Measurements from ENCODE around the gene ASB4.

The ASB4 gene

GRCh38 chr7:95491634-95492314, 6.0 kb downstream of the ASB4 start:
- Histone ChIP-seq H3K4me3 (ENCODE audit: low read length) (no peak overlapping the region), H3K79me2 (ENCODE audit: low read length) (no peaks in the 10 kb centered on the region), H2AFZ (ENCODE audit: low read length) (no peak overlapping the region), H3K9me2 (replicated peaks; ENCODE audit: insufficient read depth, low read length) (no peaks in the 10 kb centered on the region), H3K4me2 (ENCODE audit: low read depth, low read length) (no peak overlapping the region), H3K27ac (ENCODE audit: low read length) (no peak overlapping the region), H3K9ac (ENCODE audit: low read length) (no peak overlapping the region), H3F3A (ENCODE audit: insufficient read depth, low read length) (no peaks in the 10 kb centered on the region), H3K36me3 (replicated peaks; ENCODE audit: insufficient read depth, low read length) (no peaks in the 10 kb centered on the region), H4K20me1 (ENCODE audit: insufficient read depth, low read length) (no peaks in the 10 kb centered on the region), H3K27me3 (replicated peaks; ENCODE audit: insufficient read depth, low read length) (no peaks in the 10 kb centered on the region), H3K9me3 (replicated peaks; ENCODE audit: insufficient read depth, low read length) (no peaks in the 10 kb centered on the region), H3K4me1 (ENCODE audit: low read length) (no peaks in the 10 kb centered on the region)
- TF ChIP-seq CTCF (IDR thresholded peaks at IDR 0.05; ENCODE audit: low read length) (no peak), EZH2phosphoT487 (IDR thresholded peaks at IDR 0.05; ENCODE audit: low read length) (no peak), EZH2 (optimal IDR thresholded peaks at IDR 0.05; ENCODE audit: low read depth, low read length) (no peak)
- no peak for DNase-seq

DNA sequence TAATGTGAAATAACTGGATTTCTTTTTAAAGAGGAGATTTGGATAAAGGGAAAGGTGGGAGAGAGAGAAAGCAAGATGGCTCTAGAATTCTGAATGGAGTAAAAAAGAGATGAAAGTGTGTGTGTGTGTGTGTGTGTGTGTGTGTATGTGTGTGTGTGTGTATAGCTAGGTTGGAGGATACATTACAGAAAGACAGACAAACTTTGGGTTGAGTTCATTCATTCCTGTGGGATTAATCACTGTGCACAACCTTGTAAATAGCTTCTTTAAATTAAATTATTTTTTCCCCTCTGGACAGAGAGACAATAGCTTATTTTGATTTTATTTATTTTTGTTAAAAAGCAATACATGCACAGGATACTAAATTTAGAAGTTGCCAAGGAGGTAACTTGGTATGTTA, 7.5 kb downstream of the ASB4 start:
- Histone ChIP-seq H4K20me1 (ENCODE audit: insufficient read depth, low read length) (no peaks in the 10 kb centered on the region), H3K79me2 (ENCODE audit: low read length) (no peaks in the 10 kb centered on the region), H3K4me2 (ENCODE audit: low read depth, low read length) (no peak overlapping the region), H3K4me1 (ENCODE audit: low read length) (no peaks in the 10 kb centered on the region), H3K27ac (ENCODE audit: low read length) (no peak overlapping the region), H3K36me3 (replicated peaks; ENCODE audit: insufficient read depth, low read length) (no peaks in the 10 kb centered on the region), H3K9me3 (replicated peaks; ENCODE audit: insufficient read depth, low read length) (no peaks in the 10 kb centered on the region), H2AFZ (ENCODE audit: low read length) (no peak overlapping the region), H3K4me3 (ENCODE audit: low read length) (no peak overlapping the region), H3K27me3 (replicated peaks; ENCODE audit: insufficient read depth, low read length) (no peaks in the 10 kb centered on the region), H3K9ac (ENCODE audit: low read length) (no peak overlapping the region), H3F3A (ENCODE audit: insufficient read depth, low read length) (no peaks in the 10 kb centered on the region), H3K9me2 (replicated peaks; ENCODE audit: insufficient read depth, low read length) (no peaks in the 10 kb centered on the region)
- TF ChIP-seq EZH2phosphoT487 (IDR thresholded peaks at IDR 0.05; ENCODE audit: low read length), result no peak
- no peak for DNase-seq

- no peak overlapping the region for H3K4me2 ChIP-seq (ENCODE audit: low read depth, low read length)
These were observed 8.1 kb downstream of the ASB4 start for GRCh38 chr7:95493844-95494243.

More at GRCh38 chr7:95493844-95494243, 8.1 kb downstream of the ASB4 start:
- Histone ChIP-seq H3K27me3 (replicated peaks; ENCODE audit: insufficient read depth, low read length) (no peaks in the 10 kb centered on the region), H3K9ac (ENCODE audit: low read length) (no peak overlapping the region), H2AFZ (ENCODE audit: low read length) (no peak overlapping the region), H3K4me1 (ENCODE audit: low read length) (peaks cover 1% of the 10 kb centered on the region; the same call in 1 of the 2 replicates), H3K27ac (ENCODE audit: low read length) (no peak overlapping the region), H3F3A (ENCODE audit: insufficient read depth, low read length) (no peaks in the 10 kb centered on the region), H3K4me3 (ENCODE audit: low read length) (no peak overlapping the region), H3K9me2 (replicated peaks; ENCODE audit: insufficient read depth, low read length) (no peaks in the 10 kb centered on the region), H3K36me3 (replicated peaks; ENCODE audit: insufficient read depth, low read length) (no peaks in the 10 kb centered on the region), H3K79me2 (ENCODE audit: low read length) (no peaks in the 10 kb centered on the region), H3K9me3 (replicated peaks; ENCODE audit: insufficient read depth, low read length) (no peaks in the 10 kb centered on the region), H4K20me1 (ENCODE audit: insufficient read depth, low read length) (no peaks in the 10 kb centered on the region)
- TF ChIP-seq EZH2phosphoT487 (IDR thresholded peaks at IDR 0.05; ENCODE audit: low read length), result no peak
- no peak for TF ChIP-seq CTCF (IDR thresholded peaks at IDR 0.05; ENCODE audit: low read length)
- TF ChIP-seq EZH2 (optimal IDR thresholded peaks at IDR 0.05; ENCODE audit: low read depth, low read length), result no peak
- no peak for DNase-seq

All from MM.1S (cell line).